GDM1 (cell line): ENCODE data around the gene MSANTD3.
"Not testable (repeated sequence)": the region's sequence is repeated elsewhere in the genome, so short reads cannot be mapped to it uniquely, and the experiment has no call there.

ENCODE experiments used
- DNase-seq: peaks from one replicate; lab custom pipeline; 2025; lab: John Stamatoyannopoulos, UW

Gene MSANTD3

DNA sequence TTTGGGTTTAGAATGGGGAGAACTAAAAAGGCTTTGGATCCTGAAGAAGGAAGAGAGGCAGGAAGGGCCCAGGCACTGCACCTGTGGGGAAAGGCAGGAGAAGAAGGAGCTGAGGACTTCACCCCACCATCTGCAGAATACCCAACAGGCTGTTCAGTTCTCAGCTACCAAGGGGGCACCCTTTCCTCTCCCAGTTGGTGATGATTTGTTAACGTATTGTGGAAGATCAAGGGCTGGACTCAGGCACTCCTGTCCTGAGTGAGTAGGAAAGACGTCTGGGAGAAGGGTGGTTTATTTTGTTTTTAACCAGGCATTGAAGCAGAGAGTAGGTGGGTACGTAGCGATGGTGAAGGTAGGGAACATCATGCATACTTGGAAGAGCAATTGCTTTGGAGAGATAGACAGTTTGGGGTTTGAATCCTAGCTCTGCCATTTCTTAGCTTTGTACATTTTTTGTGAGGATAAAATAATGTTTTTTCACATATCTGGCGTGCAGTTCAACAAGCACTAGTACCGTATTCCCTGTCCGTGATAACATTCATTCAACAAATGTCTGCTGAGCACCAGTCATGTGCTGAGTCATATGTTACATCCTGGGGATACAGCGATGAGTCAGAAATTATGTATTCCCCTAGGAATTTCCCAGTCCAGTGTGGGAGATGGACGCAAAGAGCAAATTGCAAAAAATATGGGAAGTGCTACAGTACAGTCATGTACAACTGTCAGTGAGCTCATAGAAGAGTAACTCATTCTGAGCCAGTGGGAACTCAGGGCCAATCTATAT lies 2.1 kb downstream of the MSANTD3 start:
- DNase-seq = no peak

DNA sequence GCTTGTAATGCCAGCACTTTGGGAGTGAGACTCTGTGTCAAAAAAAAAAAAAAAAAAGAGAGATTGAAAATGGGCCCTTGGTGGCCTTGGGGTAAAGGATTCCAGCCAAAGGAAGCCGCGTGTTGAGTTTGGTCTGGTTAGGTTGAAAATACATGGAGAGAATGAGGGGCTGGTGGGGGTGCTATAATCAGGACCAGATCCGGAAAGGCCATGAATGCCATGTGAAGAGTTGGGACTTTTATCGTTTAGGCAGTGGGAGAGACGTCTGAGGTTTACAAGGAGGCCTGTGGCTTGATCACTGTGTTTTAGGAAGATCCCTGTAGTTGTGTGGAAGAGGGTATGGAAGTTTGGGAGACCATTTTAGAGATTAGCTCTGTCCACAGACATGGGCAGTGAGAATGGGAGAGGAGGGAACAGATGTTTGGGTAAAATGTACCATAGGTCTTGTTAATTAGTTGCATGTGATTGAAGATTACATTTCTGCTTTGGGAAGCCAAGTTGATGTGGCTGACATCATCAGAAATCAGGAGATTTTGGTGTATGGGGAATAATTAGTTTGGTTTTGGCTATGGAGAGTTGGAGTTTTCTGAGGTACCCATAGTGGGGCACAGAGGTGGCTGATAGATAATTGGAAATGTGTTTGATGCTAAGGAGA lies 3.5 kb downstream of the MSANTD3 start:
- no peak for DNase-seq

DNA sequence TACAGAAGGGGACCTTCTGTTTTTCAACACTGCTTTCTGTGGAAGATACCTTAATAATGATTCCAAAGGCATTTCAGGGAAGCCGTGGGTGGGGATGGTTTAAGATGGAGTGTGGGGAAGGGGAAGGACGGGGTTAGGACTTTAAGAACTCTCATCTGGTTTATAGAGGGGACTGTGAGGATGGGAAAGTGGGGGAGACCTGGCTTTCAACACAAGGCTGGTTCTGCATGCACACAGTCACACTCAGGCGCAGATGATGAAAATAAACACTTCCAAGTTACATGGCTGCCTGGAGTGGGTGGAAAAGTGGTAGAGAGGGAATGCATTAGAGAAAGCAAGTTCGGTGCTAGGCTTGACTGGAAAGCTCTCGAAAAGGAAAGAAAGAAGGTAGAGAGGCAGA lies 4.9 kb downstream of the MSANTD3 start:
- DNase-seq = no peak

DNA sequence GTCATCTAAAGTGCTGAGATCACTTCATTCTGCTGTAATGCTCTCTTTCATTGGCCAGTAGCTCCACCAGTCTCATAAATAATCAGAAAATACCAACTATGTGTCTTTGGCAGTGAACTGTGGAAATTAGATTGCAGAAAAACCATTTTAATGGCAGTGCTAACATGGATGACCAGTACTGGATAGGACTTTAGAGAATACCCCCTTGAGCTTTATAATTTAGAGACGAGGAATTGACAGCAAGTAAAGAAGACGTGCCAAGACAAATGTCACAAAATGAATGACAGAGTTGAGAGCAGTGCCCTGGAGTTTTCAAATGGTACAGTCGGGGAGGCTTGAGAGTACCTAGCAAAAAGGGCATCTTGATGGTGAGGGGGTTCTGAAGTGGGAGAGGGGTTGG lies 5.8 kb downstream of the MSANTD3 start:
- DNase-seq = no peak

DNA sequence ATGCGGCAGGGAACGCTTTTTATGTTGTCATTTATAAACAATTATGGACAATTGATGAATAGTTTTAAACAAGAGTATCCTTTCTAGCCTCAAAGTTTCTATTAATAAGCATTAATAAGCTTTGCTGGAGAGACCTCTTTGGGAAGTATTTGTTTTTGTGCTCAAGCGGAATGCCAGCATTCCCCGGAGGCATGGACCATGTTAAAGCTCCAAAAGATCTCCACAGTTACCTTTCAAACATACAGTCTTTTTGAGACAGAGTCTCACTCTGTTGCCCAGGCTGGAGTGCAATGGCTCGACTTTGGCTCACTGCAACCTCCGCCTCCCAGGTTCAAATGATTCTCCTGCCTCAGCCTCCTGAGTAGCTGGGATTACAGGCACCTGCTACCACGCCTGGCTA lies 9.6 kb downstream of the MSANTD3 start:
- DNase-seq = no peak

DNA sequence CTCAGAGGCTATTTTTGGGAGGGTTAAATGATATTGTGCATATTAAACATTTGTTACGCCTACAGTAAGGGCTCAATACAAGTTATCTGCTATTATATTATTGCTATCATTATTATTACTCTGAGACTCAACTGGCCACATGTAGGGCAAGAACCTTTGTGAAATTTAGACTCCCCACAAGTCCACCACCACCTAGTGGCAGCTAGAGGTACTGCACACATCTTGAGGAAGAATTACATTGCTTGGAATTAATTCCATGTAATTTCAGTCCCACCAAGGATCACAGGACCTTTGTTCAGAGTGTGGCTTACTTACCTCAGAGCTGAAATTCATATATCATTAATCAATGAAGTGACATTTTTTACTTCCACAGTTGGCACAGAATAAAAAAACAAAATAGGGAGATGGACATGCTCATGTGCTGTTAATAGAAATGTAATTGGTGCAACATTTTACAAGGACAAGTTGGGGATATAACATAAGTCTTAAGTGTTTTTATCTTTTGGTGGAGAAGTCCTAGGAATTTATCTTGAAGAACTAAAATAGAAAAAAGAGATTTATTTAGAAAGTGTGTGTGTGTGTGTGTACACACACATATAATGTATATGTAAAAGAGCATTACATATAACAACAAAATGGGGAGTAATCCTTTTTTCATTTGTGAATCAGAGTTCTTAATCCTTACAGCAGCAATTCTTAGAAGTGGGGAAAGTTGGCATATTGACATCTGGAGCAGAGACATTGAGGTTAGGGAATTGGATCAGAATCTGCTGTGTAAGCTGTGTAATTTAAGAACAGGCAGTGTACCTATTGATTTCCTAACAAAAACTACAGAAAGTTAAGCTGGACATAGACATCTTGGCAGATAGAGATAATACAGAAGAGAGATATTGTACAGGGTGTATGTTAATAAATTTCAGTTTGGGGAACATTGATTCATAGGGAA lies 11.2 kb downstream of the MSANTD3 start:
- DNase-seq = peak; percentile 10

- no peak for DNase-seq
Observed at GRCh38 chr9:100440071-100440470, 13.1 kb downstream of the MSANTD3 start.

DNA sequence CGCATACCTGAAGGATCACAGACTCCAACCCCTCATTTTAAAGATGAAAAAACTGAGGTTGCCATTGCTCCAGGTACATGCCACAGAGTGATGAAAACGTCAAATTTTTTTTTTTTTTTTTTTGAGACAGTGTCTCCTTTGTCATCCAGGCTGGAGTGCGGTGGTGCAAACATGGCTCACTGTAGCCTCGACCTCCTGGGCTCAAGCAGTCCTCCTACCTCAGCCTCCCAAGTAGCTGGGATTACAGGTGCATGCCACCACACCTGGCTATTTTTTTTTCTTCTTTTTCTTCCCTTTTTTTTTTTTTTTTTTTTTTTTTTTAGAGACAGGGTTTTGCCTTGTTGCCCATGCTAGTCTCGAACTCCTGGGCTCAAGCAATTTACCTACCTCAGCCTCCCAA lies 13.5 kb downstream of the MSANTD3 start:
- not testable (repeated sequence) for DNase-seq

DNA sequence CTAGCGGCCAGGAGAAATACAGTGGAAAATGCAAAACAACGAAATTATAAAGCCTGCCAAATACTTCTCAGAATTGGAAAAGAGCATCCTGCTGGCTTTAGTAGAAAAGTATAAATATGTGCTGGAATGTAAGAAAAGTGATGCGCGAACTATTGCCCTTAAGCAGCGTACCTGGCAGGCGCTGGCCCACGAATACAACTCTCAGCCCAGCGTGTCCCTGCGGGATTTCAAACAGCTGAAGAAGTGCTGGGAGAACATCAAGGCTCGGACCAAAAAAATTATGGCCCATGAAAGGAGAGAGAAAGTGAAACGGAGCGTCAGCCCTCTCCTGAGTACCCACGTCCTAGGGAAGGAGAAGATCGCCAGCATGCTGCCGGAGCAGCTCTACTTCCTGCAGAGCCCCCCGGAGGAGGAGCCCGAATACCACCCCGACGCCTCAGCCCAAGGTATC lies 15.0 kb downstream of the MSANTD3 start:
- no peak for DNase-seq

GRCh38 chr9:100443781-100444768 lies 17.1 kb downstream of the MSANTD3 start:
- DNase-seq = no peak

DNA sequence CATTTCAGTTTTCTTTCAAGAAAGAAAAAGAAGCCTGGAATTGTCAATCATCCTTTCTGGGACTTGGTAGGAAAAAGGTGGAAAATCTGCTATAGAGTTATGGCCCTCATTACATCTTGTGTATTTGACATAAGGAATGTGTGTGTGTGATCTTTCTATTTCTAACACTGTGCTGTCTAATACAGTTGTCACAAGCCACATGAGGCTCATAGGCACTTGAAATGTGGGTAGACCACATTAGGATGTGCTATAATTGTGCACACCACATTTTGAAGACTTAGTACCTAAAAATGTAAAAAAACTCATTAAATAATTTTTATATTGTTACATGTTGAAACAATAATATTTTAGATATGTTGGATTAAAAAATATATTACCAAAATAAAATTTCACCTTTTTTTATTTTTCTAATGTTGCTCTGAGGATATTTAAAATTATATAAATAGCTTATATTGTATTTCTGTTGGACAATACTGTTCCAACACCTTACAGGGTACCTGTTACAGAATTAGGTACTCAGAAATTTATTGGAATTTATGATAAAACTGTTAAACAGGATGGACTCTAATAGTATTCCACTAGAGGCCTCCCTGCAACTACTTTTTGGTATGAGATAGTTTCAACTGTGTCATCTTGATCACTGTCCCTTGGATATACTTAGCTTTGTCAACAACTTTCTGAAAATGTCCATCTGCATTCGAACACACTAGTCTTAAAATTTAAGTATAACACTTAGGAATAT lies 18.4 kb downstream of the MSANTD3 start:
- DNase-seq = no peak

DNA sequence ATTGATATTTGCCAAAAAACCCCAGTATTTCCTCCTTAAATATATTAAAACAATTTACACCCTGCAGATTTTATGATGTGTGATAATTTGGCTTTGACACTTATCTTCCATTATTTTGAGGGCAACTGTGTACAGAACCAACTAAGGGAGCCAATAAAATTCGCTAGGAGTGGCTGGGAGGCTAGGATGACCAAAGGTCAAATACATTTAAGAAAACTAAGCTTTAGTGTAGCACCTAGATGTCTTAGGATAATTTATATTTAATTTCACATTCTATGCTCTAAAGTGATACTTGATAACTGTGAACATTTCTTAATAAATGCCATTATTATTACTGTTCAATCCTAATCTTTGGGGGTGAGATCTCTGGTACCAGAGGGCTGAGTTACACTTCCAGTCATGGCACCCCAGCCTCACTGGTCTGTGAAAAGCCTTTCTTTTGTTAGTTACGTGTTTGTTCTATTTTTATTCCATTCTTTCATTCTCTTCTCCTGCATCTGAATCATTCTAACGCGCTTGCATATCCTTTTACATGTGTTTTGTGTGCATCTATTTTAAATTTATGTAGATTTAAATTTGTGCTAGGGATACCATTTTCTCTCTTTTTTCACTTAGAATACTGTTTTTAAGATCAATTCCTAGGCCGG lies 19.1 kb downstream of the MSANTD3 start:
- DNase-seq = no peak

GRCh38 chr9:100447041-100447440 lies 20.1 kb downstream of the MSANTD3 start:
- no peak for DNase-seq

GRCh38 chr9:100448266-100448665 lies 21.3 kb downstream of the MSANTD3 start:
- no peak for DNase-seq

- DNase-seq = no peak
Observed at GRCh38 chr9:100449420-100449819, 22.5 kb downstream of the MSANTD3 start.

- DNase-seq = no peak
Observed at GRCh38 chr9:100452894-100453293, 26.0 kb downstream of the MSANTD3 start.

DNA sequence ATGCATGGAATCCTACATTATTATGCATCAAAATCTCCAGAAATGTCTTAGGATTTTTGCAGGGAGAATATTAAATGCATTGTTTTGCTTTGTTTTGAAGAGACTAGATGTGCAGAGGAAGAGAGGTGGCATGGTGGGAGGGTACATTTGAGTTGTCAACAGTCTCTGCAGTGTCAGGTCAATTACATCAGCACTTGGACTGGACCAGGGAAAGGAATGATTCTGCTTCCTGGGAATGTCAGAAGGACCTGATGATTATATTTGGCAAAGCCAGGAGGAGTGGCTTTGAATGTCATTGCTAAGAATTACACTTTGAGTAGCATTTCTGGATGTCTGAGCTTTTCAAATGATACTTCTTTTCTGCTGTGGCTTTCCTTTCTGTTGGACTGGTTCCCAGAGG lies 28.5 kb downstream of the MSANTD3 start:
- no peak for DNase-seq

GRCh38 chr9:100457517-100457916 lies 30.6 kb downstream of the MSANTD3 start:
- DNase-seq = no peak

DNA sequence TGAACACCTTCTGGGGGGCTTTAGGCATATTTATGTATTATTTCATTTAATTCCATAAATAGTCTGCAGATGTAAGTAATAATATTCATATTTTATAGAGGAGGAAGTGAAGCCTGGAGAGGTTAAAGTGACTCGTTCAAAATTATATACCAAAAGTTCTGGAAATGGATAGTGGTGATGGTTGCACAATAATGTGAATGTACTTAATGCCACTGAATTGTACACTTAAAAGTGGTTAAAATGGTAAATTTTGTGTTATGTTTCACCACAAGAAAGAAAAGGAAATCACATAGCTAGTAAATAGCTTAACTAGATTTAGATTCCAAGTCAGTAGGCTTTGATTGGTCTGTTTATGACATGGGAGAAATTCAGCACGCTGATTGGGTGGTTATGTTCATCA lies 33.0 kb downstream of the MSANTD3 start:
- no peak for DNase-seq

DNA sequence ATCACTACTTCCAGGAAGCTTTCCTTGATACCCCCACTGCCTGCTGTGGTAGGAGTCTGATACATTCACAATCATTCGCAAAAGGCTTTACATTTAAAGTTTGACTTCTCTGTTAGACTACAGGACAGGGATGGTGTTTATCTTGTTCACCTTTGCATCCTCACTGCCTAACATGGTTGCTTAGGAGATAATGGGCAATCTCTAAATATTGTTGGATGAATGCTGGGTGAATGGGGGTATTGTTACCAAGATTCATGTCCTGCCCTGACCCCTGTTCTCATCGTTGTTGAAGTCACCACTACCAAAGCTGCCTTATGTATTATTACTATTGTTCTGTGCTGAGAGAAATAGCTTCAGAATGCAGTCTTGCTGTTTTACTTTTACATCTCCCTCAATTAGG lies 38.3 kb downstream of the MSANTD3 start:
- DNase-seq = no peak
